Endothelial cell (in vitro differentiated cells): Measurements from ENCODE around the gene MAP1LC3C. TPM values are rescaled to one million over a fixed set of nuclear protein-coding genes. Genes with fewer than 3 reads are reported as not detected.

ENCODE experiments used
- DNase-seq: peaks from one replicate; pipeline ENCODE4 v3.0.0; 2021; ENCODE audit warnings: low spot score
- H3K27ac Mint-ChIP-seq: one replicate; pipeline ENCODE4 v1.8.0; 2021; ENCODE audit warnings: mixed read lengths, inconsistent platforms; ENCODE audit not compliant: unreplicated experiment
- H3K27me3 Mint-ChIP-seq: one replicate; pipeline ENCODE4 v1.8.0; 2021; ENCODE audit warnings: mild to moderate bottlenecking, moderate library complexity, mixed read lengths, inconsistent platforms; ENCODE audit not compliant: unreplicated experiment
- H3K36me3 Mint-ChIP-seq: one replicate; pipeline ENCODE4 v1.8.0; 2021; ENCODE audit warnings: mild to moderate bottlenecking, low read depth, mixed read lengths, inconsistent platforms; ENCODE audit not compliant: unreplicated experiment
- H3K4me1 Mint-ChIP-seq: one replicate; pipeline ENCODE4 v1.8.0; 2021; ENCODE audit warnings: mild to moderate bottlenecking, mixed read lengths, inconsistent platforms; ENCODE audit not compliant: unreplicated experiment
- H3K4me3 Mint-ChIP-seq: one replicate; pipeline ENCODE4 v1.8.0; 2021; ENCODE audit warnings: mild to moderate bottlenecking, mixed read lengths, inconsistent platforms; ENCODE audit not compliant: unreplicated experiment
- H3K9me3 Mint-ChIP-seq: one replicate; pipeline ENCODE4 v1.8.0; 2021; ENCODE audit warnings: mixed read lengths, inconsistent platforms; ENCODE audit not compliant: unreplicated experiment
- total RNA-seq: library from RNA; stranded (reverse); fragmentation: NEBNext Ultra II Directional; extraction: Animal tissue kit (Norgen Biotek cat#: 25700); gene quantifications from one replicate; pipeline ENCODE4 v1.2.1, GENCODE V29; 2021; ENCODE audit not compliant: unreplicated experiment
- TF ChIP-seq, protein P1 (sequence below): fragments of 200-600 bp; sonication (generic); IDR thresholded peaks from one replicate; pipeline ENCODE4 v1.5.0; 2021; ENCODE audit warnings: antibody characterized with exemption; ENCODE audit not compliant: unreplicated experiment

The MAP1LC3C gene
- total RNA-seq, 1 donor from 2014 or later, result 1.7 TPM

DNA sequence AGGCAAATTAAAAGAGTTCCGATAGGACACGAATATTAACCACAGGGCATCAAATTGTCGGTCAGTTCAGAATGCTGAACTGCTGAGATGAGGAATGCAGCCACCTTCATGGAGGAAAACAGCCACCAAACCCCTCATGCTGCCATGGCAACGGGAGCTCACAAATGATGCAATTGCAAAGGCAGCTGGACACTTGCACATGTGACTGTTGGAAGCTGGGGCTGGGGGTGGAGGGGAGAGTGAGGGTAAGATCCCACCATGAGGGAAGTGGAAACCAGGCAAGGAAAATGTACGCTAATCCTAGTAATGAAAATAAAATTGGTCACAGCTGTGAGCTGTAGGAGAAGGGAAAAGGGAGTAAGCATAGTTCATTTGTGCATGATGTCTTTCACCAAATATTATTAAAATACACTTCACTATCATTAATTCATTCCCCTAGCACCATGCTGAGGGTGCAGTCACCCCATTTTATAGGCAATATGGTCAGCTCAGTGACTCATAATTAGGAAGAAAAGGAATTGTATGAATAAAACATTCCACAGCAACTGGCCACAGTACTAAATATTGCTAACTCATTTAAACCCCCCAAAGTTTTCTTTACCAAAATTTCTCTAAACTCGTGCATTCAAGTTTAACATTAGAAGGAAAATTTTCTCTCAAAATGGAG, 26.1 kb downstream of the MAP1LC3C start:
- Mint-ChIP-seq H3K4me3 (no peak overlapping the region), H3K9me3 (no peaks in the 10 kb centered on the region), H3K36me3 (no peaks in the 10 kb centered on the region), H3K27ac (peak overlapping the region; percentile 66), H3K27me3 (no peaks in the 10 kb centered on the region), H3K4me1 (no peaks in the 10 kb centered on the region)
- DNase-seq, result peak; percentile 62
- TF ChIP-seq, protein P1, sequence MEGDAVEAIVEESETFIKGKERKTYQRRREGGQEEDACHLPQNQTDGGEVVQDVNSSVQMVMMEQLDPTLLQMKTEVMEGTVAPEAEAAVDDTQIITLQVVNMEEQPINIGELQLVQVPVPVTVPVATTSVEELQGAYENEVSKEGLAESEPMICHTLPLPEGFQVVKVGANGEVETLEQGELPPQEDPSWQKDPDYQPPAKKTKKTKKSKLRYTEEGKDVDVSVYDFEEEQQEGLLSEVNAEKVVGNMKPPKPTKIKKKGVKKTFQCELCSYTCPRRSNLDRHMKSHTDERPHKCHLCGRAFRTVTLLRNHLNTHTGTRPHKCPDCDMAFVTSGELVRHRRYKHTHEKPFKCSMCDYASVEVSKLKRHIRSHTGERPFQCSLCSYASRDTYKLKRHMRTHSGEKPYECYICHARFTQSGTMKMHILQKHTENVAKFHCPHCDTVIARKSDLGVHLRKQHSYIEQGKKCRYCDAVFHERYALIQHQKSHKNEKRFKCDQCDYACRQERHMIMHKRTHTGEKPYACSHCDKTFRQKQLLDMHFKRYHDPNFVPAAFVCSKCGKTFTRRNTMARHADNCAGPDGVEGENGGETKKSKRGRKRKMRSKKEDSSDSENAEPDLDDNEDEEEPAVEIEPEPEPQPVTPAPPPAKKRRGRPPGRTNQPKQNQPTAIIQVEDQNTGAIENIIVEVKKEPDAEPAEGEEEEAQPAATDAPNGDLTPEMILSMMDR, result no peak

DNA sequence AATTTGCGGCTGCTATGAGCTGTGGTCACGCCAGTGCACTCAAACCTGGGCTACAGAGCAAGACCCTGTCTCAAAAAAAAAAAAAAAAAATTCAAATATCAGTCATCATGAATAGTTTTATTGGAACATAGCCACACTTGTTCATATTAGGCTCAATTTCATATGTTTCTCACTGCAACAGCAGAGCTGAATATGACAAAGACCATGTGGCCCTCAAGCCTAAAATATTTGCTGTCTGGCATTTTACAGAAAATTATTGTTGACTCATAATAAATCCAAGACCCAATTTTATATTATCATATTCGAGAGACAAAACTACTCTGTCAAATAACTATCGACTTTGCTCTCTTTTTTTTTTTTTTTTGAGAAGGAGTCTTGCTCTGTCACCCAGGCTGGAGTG, 30.3 kb downstream of the MAP1LC3C start:
- H3K4me1 Mint-ChIP-seq, result no peaks in the 10 kb centered on the region
- TF ChIP-seq, protein P1, result no peak
- DNase-seq, result no peak
- H3K9me3 Mint-ChIP-seq, result no peaks in the 10 kb centered on the region
- H3K4me3 Mint-ChIP-seq, result no peak overlapping the region
- no peaks in the 10 kb centered on the region for H3K27me3 Mint-ChIP-seq
- no peaks in the 10 kb centered on the region for H3K36me3 Mint-ChIP-seq
- H3K27ac Mint-ChIP-seq, result no peak overlapping the region

DNA sequence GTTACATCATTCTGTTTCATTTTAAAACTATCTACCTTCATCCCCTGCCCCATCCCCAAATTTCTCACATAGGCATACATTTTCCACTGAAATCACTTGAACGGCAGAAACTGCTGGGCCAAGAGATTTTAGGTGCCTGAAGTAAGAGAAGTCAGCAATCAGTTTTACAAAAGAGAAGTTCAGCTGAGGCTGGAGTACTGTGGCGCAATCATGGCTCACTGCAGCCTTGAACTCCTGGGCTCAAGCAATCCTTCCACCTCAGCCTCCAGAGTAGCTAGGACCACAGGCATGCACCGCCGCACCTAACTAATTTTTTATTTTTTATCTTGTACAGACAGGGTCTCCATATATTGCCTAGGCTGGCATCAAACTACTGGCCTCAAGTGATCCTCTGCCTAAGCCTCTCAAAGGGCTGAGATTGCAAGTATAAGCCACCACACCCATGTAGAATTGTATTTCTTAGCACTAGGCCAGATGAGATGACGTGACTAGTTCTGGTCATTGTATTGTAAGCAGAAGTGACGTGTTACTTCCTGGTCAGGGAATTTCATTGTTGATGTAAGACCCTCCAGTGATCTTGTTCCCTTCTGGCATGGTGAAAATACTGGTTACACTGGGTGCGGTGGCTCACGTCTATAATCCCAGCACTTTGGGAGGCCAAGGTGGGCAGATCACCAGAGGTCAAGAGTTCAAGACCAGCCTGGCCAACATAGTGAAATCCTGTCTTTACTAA, 34.2 kb downstream of the MAP1LC3C start:
- Mint-ChIP-seq H3K4me1 (no peaks in the 10 kb centered on the region), H3K27me3 (no peaks in the 10 kb centered on the region), H3K4me3 (no peak overlapping the region), H3K9me3 (no peaks in the 10 kb centered on the region), H3K36me3 (no peaks in the 10 kb centered on the region), H3K27ac (peak overlapping the region; percentile 4)
- DNase-seq, result no peak
- TF ChIP-seq, protein P1, result no peak

DNA sequence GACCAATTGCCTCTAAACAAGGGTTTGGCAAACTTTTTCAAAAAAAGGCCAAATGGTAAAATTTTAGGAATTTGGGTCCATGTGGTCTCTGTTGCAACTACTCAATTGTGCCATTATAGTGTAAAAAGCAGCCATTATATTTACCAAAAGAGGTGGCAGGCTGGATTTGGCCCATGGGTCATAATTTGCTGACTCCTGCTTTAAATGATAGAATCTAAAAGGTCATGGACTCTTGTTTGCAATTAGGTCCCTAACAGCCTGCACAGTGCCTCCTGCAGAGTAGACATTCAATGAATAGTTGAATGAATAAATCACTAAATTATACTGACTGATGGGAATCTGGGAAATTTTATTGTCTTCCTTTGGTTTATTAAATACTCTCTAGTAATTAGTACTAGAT, 35.2 kb downstream of the MAP1LC3C start:
- no peak overlapping the region for H3K4me3 Mint-ChIP-seq
- TF ChIP-seq, protein P1, result no peak
- no peak for DNase-seq
- H3K9me3 Mint-ChIP-seq, result no peaks in the 10 kb centered on the region
- no peaks in the 10 kb centered on the region for H3K4me1 Mint-ChIP-seq
- H3K27ac Mint-ChIP-seq, result no peak overlapping the region
- H3K27me3 Mint-ChIP-seq, result peaks cover 5% of the 10 kb centered on the region
- H3K36me3 Mint-ChIP-seq, result no peaks in the 10 kb centered on the region

GRCh38 chr1:241962153-241962552, 36.7 kb downstream of the MAP1LC3C start:
- DNase-seq, result no peak
- peaks cover 5% of the 10 kb centered on the region for H3K27me3 Mint-ChIP-seq
- H3K36me3 Mint-ChIP-seq, result no peaks in the 10 kb centered on the region
- H3K4me3 Mint-ChIP-seq, result no peak overlapping the region
- no peaks in the 10 kb centered on the region for H3K9me3 Mint-ChIP-seq
- no peaks in the 10 kb centered on the region for H3K4me1 Mint-ChIP-seq
- H3K27ac Mint-ChIP-seq, result no peak overlapping the region
- TF ChIP-seq, protein P1, result no peak
